GM18499 (cell line): ENCODE data around the gene ETNK2.

Experiments
- ATAC-seq: cut with Tn5 transposase; IDR thresholded peaks from one replicate; pipeline ENCODE4 v1.9.1; 2021; ENCODE audit warnings: moderate number of reproducible peaks; ENCODE audit not compliant: insufficient read depth, unreplicated experiment

The ETNK2 gene

DNA sequence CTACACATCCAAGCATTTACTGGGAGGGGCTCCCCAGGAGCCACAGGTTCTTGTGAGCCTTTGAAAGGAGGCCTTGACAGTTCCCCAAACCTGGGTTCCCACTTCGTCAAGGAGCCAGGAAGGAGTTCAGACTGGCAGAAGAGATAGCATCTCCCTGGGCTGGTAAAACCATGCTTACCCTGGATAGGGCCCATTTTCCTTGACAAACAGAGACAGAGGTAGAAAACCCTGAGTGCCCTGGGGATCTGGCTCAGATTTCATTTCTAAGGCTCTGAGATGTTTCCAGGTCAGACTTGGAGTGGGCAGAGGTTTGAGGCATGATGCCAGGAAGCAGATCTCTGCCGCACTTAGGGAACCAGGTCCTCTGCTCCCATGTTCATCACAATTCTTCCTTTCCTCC, 2.7 kb downstream of the ETNK2 start:
- no peak for ATAC-seq

DNA sequence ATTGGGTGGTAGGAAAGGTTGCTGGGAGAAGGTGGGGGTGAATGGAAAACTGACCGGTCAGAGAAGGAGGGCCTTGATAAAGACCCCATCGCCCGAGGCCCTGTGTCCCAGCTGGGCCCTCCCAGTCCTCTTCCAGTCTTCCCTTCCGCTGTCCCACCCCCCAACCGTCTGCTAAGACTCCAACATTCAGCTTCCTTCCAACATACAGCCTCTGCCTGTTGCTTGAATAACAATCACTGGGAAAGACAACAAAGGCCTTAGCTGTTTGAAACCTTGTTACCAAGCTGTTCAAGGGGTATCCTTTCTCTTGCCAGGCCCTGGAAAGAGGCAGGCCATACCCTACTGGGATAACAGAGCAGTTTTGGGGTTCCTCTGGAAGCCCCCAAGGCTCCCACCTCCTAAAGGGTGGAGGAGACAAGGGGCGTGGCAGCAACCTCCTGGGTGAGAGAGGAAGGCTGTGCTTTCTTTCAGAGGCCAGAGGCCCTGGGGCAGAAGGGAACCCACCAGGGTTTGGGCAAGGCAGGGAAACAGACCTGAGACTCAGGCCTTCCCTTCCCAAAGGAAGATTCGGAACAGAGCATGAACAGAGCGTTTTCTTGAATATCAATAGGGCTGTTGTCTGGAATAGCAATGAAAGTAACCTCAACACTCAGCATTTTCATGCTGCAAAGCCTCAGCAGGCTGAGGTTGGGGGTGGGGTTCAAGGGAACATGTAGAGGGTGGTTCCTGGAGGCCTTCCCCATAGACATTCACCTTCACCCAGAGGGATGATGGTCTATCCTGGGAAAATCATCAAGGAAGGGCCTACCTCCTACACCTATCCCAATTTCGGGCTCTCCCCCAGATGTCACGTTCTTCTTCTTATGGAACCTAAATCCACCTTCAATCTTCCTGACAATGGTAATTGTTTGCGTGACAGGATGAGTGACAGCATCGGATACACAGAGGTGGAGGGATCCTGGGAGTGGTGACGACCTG, 4.1 kb downstream of the ETNK2 start:
- no peak for ATAC-seq

GRCh38 chr1:204146965-204147364, 4.9 kb downstream of the ETNK2 start:
- no peak for ATAC-seq

DNA sequence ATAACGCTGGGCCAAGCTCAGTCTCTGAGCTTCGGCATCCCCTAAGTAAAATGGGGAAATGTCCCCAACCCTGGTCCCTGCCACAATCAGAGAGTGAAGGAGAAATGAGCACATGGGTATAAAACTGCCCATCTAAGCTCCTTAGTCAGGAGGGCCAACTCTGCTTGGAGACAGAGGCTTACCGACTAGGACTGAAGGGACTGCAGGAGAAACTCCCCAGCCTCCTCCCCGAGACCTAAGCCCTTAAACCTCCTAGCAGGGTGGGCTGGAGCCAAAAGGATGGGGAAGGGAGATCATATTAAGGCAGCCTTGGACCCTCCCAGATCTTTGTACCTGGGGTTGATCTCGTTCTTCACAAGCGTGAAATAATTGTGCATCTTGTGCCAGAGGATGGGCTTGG, 5.5 kb downstream of the ETNK2 start:
- ATAC-seq = no peak

- ATAC-seq = no peak
Measured at GRCh38 chr1:204145033-204145504, 6.8 kb downstream of the ETNK2 start.

DNA sequence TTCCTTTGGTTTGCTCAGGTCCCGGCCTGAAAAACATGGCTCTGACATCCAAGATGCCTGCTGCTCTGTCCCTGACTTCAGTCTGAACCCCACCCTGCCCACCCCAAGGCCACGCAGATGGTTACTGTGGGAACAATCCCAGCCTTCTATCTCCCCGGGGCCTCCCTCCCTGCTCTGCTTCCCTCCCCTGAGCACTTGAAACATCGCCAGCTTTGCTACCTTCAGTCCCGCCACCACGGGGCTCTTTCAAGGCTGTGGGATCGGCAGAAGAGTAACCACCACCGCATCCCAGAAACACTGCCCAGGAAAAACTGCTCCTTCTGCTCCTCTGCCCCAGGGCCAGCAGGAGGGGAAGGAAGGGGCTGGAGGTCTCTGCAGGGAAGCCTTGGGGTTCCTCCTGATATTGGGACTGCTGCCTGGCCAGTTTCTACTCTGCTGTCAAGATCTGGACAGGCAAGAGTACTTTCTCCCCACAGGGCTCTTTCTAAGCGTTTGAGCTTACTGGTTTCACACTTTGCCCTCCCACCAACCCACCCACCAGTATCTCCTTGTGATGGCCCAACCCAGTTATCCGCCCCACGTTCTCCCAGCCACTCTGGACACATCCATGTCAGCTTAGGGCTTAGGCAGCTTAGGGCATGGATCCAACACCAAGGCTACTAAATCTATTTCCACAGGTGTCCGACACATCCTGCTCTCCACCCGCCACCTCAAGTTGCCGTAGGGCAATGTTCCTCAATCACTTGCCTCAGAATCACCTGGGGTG, 8.4 kb downstream of the ETNK2 start:
- no peak for ATAC-seq

DNA sequence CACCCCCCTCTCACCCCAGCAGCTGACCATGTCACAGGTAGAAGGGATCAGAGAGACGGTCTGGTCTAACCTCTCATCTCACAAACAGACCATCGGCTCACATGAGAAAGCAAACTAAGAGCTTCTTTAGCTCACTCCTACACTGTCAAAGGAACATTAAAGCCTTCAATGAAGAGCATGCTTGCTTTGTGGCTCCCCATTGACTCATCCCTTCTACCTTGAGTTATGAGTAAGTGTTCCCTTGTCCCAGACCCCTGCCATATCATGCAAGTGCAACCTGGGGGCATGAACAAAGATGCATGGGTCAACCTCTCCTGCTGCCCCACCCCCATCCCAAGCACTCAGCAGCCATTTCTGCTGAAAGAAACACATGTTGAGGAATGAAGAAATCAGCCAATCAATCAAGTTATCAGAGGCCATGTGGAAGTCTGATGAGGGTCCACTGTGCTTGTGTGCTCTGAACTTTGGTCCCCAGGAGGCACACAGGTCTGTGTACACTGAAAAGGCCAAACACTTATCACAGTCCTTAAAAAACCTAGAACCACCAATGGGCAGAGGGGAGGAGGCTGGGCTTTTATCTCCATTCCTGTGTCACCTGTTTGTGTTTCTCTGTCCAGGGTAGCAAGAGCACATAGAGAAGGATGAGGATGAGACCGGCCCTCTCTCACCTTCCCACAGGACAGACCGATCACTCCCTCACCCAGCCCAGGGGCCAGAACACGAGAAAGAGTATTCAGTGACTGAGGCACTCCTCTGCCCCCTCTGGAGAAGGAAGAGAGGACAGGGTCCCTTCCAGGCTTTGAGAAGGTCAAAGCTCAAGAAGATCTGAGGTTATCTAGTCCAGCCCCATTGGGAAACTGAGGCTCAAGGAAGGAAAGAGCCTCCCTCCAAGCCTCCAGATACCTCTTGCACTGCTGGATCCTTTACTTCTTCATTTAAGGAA, 9.5 kb downstream of the ETNK2 start:
- no peak for ATAC-seq

DNA sequence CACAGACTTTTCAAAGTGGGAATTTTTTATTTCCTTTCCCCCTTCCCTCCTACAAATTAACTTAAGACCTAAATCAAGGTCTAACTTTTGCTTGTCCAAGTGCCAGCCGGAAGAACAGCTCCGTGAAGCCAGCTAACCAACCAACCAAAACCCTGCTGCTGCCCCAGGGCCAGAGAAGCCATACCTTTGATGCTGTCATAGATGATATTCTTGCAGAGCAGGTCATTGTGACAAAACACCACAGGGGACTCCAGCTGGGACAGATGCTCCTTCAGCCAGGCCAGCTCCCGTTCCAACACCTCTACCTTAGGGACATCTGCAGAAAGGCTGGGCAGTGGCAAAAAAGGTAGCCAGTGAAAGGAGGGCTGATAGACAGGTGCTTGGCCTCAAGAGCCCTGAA, 10.7 kb downstream of the ETNK2 start:
- ATAC-seq = no peak

DNA sequence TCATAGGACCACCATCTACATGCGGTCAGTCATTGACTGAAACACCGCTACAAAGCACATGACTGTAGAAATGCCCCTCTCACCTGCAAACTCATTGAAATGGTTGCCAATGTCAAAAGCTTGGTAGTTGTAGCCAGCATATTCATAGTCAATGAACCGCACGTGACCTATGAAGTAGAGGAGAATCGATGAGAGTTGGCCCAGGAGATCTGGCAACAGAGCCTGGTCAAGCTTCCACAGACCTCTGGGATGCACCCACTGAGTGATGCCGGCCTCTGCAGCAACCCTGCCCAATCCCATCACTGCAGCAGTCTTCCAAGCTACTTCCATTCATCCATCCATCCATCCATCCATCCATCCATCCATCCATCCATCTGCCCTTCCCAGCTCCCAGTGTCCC, 11.9 kb downstream of the ETNK2 start:
- ATAC-seq = no peak

- ATAC-seq = no peak
Measured at GRCh38 chr1:204139088-204139487, 12.8 kb downstream of the ETNK2 start.

- no peak for ATAC-seq
Measured at GRCh38 chr1:204136814-204137213, 15.0 kb downstream of the ETNK2 start.

DNA sequence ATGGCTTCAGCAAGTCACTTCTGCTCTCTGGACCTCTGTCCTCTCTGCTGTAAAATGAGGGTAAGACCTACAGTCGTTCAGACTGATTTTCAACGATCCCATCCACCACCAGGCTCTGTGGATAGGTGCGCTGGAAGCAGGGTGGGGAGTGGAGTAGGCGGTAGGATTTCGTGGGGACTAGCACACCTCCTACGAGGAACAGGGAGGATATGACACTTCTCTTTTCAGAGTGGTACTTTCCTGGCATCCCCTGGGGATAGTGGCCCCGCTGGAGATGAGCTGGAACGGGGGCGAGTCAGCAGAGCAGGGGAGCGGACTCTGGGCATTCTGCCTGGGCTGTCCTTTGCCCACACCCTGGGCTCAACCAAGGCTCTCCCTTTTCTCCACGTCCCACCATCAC, 17.7 kb downstream of the ETNK2 start:
- ATAC-seq = no peak

GRCh38 chr1:204132718-204133117, 19.1 kb downstream of the ETNK2 start:
- ATAC-seq = no peak

DNA sequence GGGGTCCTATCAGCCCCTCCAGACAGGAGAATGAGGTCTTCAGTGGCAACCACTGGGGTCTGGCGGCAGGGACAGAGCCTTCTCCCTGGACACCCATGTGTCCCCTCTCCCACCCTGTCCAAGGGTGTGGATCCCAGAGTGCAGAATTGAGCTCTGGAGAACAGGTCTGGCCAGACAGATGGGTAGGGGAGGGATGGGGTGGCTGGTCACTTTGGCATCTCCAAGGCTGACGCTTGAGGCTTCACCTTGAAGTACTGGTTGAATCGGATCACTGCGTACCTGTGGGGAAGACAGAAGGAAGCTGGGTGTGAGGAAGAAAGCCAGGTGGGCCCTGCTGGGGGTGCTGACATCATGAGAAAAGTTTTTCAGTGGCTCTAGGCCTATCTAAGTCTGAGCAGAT, 19.9 kb downstream of the ETNK2 start:
- no peak for ATAC-seq

- ATAC-seq = no peak
Measured at GRCh38 chr1:204130981-204131892, 20.6 kb downstream of the ETNK2 start.

DNA sequence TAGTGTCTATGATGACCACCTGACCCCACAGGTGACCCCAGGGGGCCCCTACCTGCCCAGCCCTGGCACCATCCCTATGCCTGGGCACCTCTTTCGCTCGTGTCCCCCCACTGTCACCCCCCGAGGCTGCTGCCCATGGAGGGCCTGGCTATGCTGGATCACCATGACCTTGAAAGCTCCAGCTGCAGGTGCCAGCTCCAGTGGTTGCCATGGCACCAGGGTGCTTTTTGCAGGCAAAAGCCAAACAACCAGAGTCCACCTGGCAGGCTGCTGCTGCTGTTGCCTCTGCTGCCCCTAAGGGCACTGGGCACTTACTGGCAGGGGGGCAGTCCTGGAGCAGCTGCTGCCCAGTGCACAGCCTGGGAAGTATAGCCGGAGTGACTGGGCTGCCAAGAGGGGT, 21.7 kb downstream of the ETNK2 start:
- ATAC-seq = no peak

DNA sequence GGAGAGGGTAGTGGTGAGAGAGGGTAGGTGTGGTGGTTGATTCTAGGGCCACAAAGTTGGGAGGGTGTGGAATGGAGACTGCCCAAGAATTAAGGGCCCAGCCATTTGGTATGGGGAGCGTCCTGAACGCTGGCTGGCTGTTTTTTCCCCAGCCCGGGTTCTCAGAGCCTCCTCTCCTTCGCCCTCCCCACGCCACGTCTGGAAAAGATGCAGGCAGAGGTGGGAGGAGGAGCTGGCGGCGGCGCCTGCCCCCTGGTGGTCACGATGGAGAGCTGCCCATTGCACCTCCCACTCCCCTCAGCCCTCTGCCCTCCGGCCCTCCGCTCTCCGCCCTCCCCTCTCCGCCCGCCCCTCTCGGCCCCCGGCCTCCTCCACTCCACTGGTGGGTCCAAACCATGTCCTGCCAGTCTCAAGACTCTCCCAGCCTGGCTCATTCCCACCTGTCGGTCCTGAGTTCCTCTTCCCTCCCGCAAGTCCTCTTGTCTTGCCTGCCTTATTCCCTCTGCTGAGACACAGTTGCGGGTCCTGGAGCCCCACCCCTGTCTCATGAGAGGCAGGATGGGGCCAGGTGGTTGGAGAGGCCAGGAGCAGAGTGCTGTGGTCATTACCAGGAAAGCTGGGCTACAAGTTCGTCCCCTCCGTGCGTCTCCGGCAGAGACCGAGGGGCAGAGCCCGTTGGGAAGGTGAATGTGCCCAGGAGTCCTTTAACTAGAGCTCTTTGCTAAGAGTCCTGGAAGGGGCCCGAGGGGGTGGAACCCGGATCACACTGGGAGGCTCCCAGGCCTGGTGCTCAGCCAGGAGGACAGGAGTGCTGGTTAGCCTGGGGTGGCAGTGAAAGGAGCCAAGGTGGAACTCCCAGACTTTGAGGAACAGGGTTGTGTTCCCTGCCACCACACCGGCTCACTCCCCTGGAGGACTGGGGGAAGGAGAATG, 22.6 kb downstream of the ETNK2 start:
- no peak for ATAC-seq

- ATAC-seq = no peak
Measured at GRCh38 chr1:204128464-204128963, 23.3 kb downstream of the ETNK2 start.
